ENCODE data around the gene SOCS7. TPM values are rescaled to one million over a fixed set of nuclear protein-coding genes. Genes with fewer than 3 reads are reported as not detected.

SOCS7 gene
- total RNA-seq, 1 experiment from 2014 or later = 17.8 TPM

DNA sequence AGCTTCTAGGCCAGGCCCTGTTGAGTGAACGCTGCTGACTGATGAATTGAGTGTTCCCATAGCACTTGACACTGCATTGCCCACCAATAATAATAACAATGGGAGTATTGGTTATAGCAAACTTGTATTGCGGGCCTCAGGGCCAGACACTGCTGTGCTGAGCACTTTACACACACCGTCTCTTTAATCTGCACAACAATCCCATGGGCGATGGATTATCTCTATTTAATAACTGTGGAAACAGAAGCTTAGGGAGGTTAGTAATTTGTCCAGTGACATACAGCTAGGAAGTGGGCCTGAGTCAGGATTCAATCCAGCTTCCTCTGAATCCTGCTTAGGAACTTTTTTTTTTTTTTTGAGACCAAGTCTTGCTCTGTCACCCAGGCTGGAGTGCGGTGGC is 87.8 kb downstream of the SOCS7 start:
- no peak for DNase-seq (ENCODE audit: low spot score)

DNA sequence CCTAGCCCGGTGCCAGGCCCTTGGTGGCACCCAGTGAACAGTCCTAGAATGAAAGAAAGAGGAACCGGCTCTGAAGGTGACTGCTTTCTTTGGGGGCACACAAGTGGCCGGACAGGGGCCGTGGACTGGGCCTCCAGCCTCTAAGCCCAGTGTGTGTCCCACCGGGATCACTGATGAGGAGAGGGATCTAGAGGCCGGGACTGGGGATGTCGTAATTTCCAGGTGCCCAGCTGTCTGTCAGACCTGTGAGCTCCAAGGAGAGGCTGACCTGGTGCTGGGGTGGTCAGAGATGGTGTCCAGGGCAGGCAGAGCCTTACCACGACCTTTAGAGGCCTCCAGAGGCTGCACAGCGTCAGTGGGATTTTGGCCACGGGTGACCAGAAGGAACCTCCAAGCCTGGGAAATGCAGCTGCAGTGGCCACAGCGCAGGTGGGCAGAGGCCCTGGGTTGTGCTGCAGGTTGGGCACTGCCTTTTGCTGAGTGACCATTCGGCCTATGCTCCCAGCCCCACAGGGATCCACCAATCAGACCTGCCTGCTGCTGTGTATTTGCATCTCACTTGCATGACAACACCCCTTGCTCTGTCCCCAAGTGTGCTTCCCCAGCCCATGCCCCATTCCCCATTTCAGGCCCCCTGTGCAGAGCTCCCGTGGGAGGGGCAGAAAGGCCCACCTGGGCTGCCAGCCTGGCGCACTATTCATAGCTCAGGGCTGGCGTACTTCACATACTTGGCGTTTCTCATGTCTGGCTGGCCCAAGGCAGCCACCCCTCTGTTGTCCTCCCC is 89.2 kb downstream of the SOCS7 start:
- no peak for DNase-seq (ENCODE audit: low spot score)

DNA sequence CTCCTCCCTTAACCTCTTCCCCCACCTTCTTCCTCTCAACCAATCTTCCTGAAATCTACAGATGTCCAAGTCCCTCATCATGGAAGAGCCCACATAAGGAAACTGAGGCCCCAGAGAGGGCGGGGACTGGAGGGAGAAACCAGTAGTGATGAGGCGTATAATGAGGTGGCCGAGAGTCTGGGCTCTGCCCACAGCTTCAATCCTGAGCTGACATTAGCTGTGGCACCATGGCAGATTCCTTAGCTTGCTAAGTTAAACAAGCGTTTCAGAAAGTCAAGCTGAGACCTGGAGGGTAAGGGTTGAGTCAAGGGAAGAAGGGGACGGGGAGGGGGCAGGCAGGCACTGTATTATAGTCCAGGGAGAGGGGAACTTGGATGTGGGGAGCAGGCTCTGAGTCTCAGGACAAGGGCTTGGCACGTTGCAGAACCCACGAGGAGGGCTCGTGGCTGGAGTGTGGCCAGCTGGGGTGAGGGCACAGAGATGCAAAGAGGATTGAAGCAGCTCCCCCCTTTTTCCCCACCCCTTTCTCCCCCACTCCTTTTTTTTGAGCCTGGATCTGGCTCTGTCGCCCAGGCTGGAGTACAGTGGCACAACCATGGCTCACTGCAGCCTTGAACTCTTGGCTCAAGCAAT is 89.9 kb downstream of the SOCS7 start:
- DNase-seq (ENCODE audit: low spot score) = no peak

DNA sequence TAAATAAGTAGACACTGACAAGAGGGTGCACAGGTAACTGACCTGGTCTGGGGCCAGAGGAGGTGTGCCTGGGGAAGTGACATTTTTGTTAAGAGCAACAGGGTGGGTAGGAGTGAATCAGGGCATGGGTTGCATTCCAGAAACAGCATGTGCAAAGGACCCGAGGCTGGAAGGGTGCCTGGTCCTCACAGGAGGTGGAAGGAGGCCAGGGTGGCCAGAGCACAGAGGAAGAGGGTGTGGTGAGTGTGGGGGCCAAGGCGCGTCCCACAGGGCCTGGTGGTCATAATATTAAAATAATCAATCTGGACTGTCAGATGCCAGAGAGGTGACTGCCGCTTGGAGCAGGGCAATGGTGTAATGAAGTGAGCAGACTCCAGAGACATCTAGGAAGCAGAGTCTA is 90.9 kb downstream of the SOCS7 start:
- peak; percentile 91 for DNase-seq (ENCODE audit: low spot score)

DNA sequence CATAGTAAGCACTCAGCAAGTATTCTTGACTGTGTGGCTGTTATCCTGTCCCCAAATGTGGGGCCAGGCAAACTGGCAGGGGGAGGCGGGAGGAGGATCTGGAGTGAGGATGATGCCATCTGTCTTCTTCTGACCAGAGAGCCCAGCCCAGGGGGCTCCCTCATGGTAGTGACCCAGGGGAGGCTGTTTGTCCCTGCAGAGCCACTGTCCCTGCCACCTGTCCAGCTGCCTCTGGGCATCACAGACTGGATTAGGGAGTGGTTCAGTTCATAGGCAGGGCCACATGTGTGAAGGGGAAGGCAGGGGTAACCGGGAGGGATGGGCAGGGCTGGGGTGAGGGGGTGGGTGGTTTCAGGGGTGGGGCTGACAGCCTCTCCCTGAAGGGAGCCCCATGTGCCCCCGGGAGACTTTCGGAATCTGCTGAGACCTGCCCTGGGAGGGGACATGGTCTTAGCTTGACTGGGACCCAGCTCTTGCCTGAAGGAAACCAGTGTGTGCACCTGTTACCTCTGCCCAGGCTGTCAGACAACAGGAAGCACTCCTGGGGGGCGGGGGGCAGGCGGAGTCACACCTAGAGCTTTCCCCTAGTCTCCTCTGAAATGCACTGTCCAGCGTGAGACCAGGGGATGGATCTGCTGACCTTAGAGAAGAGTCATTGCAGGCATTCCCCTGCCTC is 91.8 kb downstream of the SOCS7 start:
- no peak for DNase-seq (ENCODE audit: low spot score)

DNA sequence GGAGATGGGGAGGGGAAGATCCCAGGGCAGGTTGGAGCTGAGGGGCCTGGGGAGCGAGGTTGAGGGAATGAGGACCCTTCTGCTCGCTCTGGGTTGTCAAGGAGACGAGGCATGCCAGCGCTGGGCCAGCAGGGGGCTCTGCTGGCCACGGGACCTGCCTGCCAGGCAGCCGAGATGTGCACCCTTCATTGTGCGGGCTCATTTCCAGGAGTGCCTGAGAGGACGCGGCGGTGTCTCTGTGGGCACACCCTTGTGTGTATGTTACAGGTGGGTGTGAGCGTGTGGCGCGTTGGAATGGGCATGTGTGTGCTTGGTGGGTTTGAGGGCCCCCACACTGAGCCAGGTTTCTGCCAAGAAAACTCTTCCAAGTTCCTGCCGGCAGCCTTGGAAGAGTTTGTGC is 92.5 kb downstream of the SOCS7 start:
- peak; percentile 66 for DNase-seq (ENCODE audit: low spot score)

DNA sequence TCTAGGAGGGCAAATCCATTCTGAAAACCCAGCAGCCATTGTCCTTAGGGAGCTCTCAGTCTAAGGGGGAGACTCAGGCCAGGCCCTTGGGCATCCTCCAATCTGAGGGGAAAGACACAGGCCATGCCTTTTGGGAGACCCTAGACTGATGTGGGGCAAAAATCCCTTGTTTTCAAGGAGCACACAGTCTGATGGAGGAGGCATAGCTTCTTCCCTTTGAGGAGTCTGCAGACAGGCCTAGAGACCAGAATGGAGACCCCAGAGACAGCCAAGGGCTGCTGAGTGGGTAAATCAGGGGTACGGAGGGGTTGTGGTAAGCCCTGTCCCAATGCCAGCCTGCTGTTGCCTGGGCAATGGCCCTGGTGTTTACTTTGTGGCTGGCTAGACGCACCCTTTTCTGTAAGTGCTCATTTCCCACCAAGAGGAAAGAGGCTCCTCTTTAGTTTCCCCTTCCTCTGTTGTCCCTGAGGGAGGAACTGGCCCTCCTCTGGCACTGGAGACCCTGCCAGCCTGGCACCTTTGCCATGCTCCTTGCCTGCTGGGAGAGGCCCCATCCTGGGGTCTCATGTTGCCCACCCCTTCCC is 96.0 kb downstream of the SOCS7 start:
- peak; percentile 58 for DNase-seq (ENCODE audit: low spot score)

DNA sequence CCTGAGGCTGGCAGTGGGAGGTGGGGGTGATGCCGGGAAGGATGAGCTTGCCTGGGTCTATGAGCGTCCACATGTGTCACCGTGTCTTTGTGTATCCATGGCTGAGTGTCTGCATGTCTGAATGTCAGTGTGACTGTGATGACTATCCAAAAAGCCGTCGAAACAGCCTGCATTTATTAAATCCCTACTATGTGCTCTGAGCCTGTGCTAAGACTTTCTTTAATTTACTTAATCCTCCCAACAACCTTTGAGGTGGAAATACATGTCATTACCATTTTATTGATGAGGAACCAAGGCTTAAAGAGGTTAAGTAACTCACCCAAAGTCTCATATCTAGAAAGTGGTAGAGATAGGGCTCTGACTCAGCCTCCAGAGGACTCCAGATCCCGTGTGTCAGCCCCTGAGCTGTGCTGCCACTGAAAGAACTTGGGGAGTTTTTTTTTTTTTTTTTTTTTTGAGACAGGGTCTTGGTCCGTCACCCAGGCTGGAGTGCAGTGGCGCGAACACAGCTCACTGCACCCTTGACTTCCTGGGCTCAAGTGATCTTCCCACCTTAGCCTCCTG is 96.6 kb downstream of the SOCS7 start:
- DNase-seq (ENCODE audit: low spot score) = peak; percentile 67

DNA sequence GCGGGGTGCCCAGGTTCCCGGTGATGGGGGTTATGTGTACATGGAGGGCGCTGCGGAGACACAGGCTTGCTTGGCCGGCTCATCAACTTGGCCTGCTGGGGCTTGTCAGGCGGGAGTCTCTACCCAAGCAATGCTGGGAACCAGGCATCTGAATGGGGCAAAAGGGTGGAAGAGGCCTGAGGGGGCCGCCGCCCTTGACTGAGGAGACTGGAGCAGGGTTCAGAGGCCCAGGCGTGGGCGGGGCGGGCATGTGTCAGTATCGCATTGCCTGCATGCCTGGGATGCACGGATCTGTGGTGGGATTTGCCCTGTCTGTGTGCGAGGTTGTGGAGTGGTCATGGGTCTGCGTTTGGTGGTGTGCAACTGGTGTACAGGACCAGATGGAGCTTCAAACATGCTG is 97.7 kb downstream of the SOCS7 start:
- DNase-seq (ENCODE audit: low spot score) = peak; percentile 60

DNA sequence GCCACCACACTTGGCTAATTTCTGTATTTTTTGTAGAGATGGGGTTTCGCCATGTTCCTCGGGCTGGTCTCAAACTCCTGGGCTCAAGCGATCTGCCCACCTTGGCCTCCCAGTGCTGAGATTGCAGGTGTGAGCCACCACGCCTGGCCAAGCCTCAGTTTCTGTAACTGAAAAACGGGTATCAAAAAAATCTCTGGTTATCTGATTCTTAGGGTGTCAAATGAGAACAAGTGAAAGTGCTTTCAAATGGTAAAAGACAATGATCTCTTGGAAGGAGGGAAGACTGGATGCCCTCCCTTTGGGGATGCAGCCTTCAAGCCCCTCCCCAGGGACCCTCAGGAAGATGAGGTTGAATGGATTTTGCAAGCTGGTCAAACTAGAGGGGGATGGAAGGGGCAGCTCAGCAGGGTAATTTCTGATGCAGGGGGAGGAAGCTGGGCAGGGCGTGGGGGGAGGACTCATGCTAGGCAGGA is 98.9 kb downstream of the SOCS7 start:
- peak; percentile 25 for DNase-seq (ENCODE audit: low spot score)

DNA sequence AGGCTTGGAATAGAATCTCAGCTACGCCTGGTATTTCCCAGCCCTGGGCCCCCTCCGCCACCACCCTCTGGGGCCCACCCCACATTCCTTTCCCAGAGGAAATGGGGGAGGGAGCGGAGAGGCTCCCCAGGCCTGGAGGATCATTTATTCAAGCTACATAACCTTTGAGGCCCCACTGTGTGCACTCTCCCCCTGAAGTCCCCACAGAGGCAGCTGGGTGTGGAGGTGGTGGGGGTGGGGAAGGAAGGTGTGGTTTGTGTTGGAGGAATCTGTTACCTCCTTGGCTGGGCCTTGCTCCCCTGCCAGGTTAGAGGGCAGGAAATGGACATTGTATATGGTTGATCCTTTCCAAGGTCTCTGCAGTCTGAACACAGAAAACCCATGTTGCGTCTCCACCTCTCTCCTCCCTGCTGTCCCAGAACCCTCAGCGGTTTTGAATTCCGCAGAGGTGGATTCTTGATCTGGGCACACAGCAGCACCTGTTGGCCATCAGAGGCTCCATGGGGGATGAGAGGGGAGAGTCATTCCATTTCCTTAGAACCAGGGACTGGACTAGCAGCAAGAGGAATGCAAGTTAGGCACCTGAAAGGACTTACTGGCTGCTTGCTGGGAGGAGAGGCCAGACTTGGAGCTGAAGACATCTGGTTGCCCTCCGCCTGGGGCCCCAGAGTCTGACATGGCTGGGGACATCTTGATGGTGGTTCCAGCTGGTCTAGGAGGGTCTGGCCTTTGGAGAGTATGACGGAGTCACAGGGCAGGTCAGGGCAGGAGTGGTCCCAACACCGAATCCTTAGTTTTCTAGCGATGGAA is 99.6 kb downstream of the SOCS7 start:
- peak; percentile 97 for DNase-seq (ENCODE audit: low spot score)

DNA sequence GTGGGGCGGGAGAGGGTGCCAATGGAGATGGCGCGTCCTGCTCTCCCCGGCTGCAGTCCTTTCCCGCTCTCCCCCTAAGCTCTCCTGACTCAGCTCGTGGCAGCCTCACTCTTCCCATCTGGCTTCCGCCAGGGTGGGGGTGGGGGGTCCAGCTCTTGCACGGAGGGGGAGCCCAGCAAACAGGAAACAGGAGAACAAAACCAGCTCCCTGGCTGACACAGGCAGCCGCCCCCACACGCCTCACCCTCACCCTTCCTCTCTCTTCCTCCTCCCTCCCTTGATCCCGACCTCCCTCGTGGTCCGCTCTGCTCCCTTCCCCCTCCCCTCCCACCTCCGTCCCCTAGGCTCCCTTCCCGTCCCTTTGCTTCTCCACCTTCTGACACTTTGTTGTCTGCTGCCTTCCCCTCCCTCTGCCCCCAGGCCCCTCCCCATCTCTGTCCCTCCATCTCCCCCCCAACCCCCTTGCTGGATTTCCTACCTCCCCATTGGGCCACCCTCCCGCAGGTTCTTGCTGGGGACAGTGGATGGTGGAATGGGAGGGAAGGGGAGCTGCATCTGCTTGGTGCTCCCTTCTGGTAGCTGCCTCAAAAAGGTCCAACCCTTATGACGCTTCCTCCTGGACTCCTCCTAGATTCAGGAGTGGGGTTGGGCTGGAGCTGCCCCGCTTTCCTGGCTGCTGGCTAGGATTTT is 100.3 kb downstream of the SOCS7 start:
- peak; percentile 96 for DNase-seq (ENCODE audit: low spot score)

DNA sequence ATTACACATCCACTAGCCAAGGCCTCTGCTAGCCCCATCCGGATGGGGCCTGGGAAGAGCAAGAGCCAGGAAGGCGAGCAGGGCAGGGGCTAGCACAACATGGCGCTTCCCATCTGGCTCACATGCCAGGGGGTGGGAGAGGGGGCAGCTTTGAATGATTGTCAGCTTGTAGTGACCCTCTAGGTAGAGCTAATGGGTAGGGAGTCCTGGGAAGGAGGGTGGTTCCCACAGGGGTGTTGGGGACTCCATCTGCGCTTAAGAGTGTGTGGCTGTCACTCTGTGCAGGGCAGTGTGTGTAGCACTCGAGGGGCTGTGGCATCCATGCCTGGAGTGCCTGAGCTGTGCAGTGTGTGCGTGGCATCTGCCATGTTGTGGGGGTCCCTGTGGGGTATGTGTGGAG is 101.1 kb downstream of the SOCS7 start:
- no peak for DNase-seq (ENCODE audit: low spot score)

DNA sequence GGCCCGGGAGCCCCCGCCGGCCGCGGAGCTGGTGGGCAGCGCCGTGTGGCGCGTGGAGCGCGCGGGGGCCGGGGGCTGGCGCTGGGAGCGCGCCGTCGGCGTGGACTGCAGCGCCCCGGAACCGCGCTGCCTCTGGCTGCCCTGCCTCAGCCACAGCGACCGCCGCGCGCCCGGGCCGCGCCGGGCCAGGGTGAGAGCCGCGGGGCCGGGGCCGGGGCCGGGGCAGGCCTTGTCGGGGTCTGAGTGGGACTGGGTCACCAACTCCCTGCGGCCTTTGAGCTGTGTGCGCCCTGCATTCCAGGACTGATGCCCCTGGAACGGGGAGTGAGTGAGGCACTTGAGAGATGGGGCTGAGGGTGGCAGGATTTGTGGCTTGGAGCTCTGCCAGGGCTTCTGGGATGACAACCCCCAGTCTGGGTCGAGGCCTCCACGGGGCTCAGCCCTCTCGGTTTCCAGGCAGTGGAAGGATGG is 102.3 kb downstream of the SOCS7 start:
- DNase-seq (ENCODE audit: low spot score) = peak; percentile 77

DNA sequence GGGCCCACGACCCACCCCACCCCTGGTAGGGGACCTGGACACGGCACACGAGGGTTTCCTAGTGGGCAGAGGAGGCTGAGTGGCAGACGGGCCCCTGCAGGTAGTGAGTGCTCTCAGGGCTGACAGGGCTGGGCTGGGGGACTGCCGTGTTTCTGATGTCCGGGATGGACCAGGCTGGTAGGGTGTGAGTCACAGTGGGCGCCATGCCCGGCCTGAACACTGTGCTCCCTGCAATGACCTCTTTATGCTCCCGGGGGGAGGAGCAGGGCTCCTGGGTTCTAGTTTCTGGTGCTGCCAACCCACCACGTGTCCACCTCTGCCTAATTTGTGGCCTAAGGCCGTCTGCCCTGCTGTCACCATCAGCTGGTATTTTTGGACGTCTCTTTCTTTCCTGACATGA is 102.9 kb downstream of the SOCS7 start:
- DNase-seq (ENCODE audit: low spot score) = peak; percentile 97

Other genes with a start within 250 kb of the SOCS7 start
- not detected in 2 replicates for gene TBC1D3E, start 223.9 kb upstream of the SOCS7 start, total RNA-seq (2014; rRNA removed; shearing (Covaris generic))
- gene TBC1D3, start 159.3 kb upstream of the SOCS7 start, total RNA-seq (2014; rRNA removed; shearing (Covaris generic)) = not detected in 2 replicates
- gene MRPL45, start 54.7 kb upstream of the SOCS7 start, total RNA-seq (2014; rRNA removed; shearing (Covaris generic)) = 51.6 and 55.2 TPM in 2 replicates
- 0.46 TPM in 1 of 2 replicates, not detected in the other for gene GPR179, start 7.9 kb upstream of the SOCS7 start, total RNA-seq (2014; rRNA removed; shearing (Covaris generic))
- 48.9 and 68.6 TPM in 2 replicates for gene ARHGAP23, start 76.6 kb downstream of the SOCS7 start, total RNA-seq (2014; rRNA removed; shearing (Covaris generic))